OCI-M2 (cell line): ENCODE data around the gene CHST5.
"Not testable (repeated sequence)": the region's sequence is repeated elsewhere in the genome, so short reads cannot be mapped to it uniquely, and the experiment has no call there.

ENCODE experiments used
- DNase-seq: peaks from one replicate; lab custom pipeline; 2025; ENCODE audit not compliant: unreplicated experiment; lab: John Stamatoyannopoulos, UW

CHST5 gene

GRCh38 chr16:75514296-75514695, 21.6 kb downstream of the CHST5 start:
- no peak for DNase-seq

GRCh38 chr16:75506574-75506973, 29.3 kb downstream of the CHST5 start:
- DNase-seq: no peak

- no peak for DNase-seq
Measured at GRCh38 chr16:75506107-75506506, 29.8 kb downstream of the CHST5 start.

GRCh38 chr16:75503801-75504200, 32.1 kb downstream of the CHST5 start:
- no peak for DNase-seq

GRCh38 chr16:75502916-75503605, 32.8 kb downstream of the CHST5 start:
- DNase-seq: no peak

GRCh38 chr16:75501820-75502219, 34.1 kb downstream of the CHST5 start:
- DNase-seq: not testable (repeated sequence)

- DNase-seq: no peak
Measured at GRCh38 chr16:75501359-75501758, 34.5 kb downstream of the CHST5 start.

GRCh38 chr16:75498605-75499322, 37.1 kb downstream of the CHST5 start:
- DNase-seq: not testable (repeated sequence)

GRCh38 chr16:75497558-75497957, 38.4 kb downstream of the CHST5 start:
- DNase-seq: no peak

GRCh38 chr16:75495076-75495674, 40.7 kb downstream of the CHST5 start, which contains the start of gene CHST6:
Gene CHST6 (minus strand): TSS chr16:75495441. CDS start chr16:75479828, 15,613 bp downstream.
- DNase-seq: no peak

- no peak for DNase-seq
Measured at GRCh38 chr16:75494661-75495075, 41.2 kb downstream of the CHST5 start.

GRCh38 chr16:75494184-75494583, 41.7 kb downstream of the CHST5 start:
- DNase-seq: no peak

GRCh38 chr16:75491876-75492275, 44.0 kb downstream of the CHST5 start:
- DNase-seq: no peak

GRCh38 chr16:75488322-75488721, 47.6 kb downstream of the CHST5 start:
- no peak for DNase-seq

GRCh38 chr16:75486676-75487313, 49.1 kb downstream of the CHST5 start:
- no peak for DNase-seq

GRCh38 chr16:75486014-75486675, 49.8 kb downstream of the CHST5 start:
- DNase-seq: no peak

GRCh38 chr16:75485230-75486013, 50.5 kb downstream of the CHST5 start:
- no peak for DNase-seq

GRCh38 chr16:75483222-75483621, 52.7 kb downstream of the CHST5 start:
- DNase-seq: no peak

GRCh38 chr16:75482434-75483205, 53.3 kb downstream of the CHST5 start:
- DNase-seq: no peak
